Endothelial cell of umbilical vein (primary cell): Measurements from ENCODE around the gene RPL10A. TPM values are rescaled to one million over a fixed set of nuclear protein-coding genes. Genes with fewer than 3 reads are reported as not detected.

Experiments used
- BruUV-seq: library from RNA; stranded (reverse); fragments of 400-500 nt; replicated peaks from 2 replicates; lab custom pipeline; 2021; lab: Mats Ljungman, UMichigan
- CTCF ChIA-PET: fragments of 300-600, 350-600 bp; sonication (Branson Sonifier 250); formaldehyde crosslinking; loops from one replicate; lab custom pipeline; 2021; ENCODE audit warnings: antibody characterized with exemption, inconsistent platforms; lab: Charles Lee
- POLR2A ChIA-PET: fragments of 300-600, 350-600 bp; sonication (Branson Sonifier 250); formaldehyde crosslinking; loops from one replicate; lab custom pipeline; 2021; ENCODE audit warnings: antibody characterized with exemption, inconsistent platforms; lab: Charles Lee
- DNase-seq: peaks from one replicate; pipeline ENCODE4 v3.0.0-alpha.2; 2011; ENCODE audit warnings: low read depth, low spot score
- FAIRE-seq: peaks from 2 replicates; lab custom pipeline; 2011; peaks lifted over from hg19 to GRCh38; lab: Jason Lieb, UNC
- H2AFZ ChIP-seq: 2 replicates; pipeline ENCODE4 v1.6.0; 2012; ENCODE audit warnings: low read depth, low read length, control low read depth, inconsistent platforms
- H3K27ac ChIP-seq: 2 replicates; pipeline ENCODE4 v1.5.1; 2011; ENCODE audit warnings: low read depth, mild to moderate bottlenecking, control low read depth, low read length, moderate library complexity; ENCODE audit not compliant: insufficient read depth
- H3K27me3 ChIP-seq, 2 experiments: 2 replicates each; pipeline versions ENCODE4 v1.6.0 to v1.6.1; 2011; ENCODE audit warnings: low read length in 2 of 2, mixed read lengths in 1 of 2; ENCODE audit not compliant: control insufficient read depth in 2 of 2, insufficient read depth in 2 of 2
- H3K36me3 ChIP-seq, 2 experiments: 2 replicates in 1 of 2; 3 replicates in 1 of 2; pipeline ENCODE4 v1.5.1; 2011; ENCODE audit warnings: low read length in 2 of 2, mild to moderate bottlenecking in 1 of 2, moderate library complexity in 1 of 2; ENCODE audit not compliant: control insufficient read depth in 2 of 2, insufficient read depth in 2 of 2; ENCODE audit errors: extremely low read depth in 1 of 2
- H3K4me1 ChIP-seq: 3 replicates; pipeline ENCODE4 v1.5.1; 2011; ENCODE audit warnings: mild to moderate bottlenecking, low read length; ENCODE audit not compliant: control insufficient read depth, insufficient read depth; ENCODE audit errors: extremely low read depth
- H3K4me2 ChIP-seq: 2 replicates; pipeline ENCODE4 v1.6.1; 2011; ENCODE audit warnings: low read length, control low read depth, mixed read lengths; ENCODE audit not compliant: insufficient read depth
- H3K4me3 ChIP-seq, 3 experiments: fragments of 200-600 bp in 1 of 3; sonication (generic), shearing (Covaris generic) in 1 of 3; replicated peaks in 1 of 3; 2 replicates each; pipeline ENCODE4 v1.5.1; 2011 to 2016; ENCODE audit warnings: control low read depth in 3 of 3, low read length in 3 of 3, mild to moderate bottlenecking in 2 of 3, inconsistent platforms in 1 of 3, low read depth in 1 of 3, moderate library complexity in 1 of 3; ENCODE audit not compliant: insufficient read depth in 1 of 3
- H3K79me2 ChIP-seq: 2 replicates; pipeline ENCODE4 v1.6.0; 2012; ENCODE audit warnings: low read length, inconsistent platforms; ENCODE audit not compliant: control insufficient read depth, insufficient read depth
- H3K9ac ChIP-seq: replicated peaks from 2 replicates; pipeline ENCODE3; 2011; ENCODE audit warnings: low read length, control low read depth; ENCODE audit not compliant: insufficient read depth; ENCODE audit errors: extremely low read depth
- H3K9me1 ChIP-seq: replicated peaks from 3 replicates; pipeline ENCODE4 v1.6.0; 2011; ENCODE audit warnings: mild to moderate bottlenecking, low read length; ENCODE audit not compliant: control insufficient read depth, insufficient read depth; ENCODE audit errors: extremely low read depth
- H3K9me3 ChIP-seq: replicated peaks from 2 replicates; pipeline ENCODE4 v1.5.1; 2012; ENCODE audit warnings: low read length, inconsistent platforms; ENCODE audit not compliant: control insufficient read depth, insufficient read depth
- H4K20me1 ChIP-seq: replicated peaks from 2 replicates; pipeline ENCODE3; 2011; ENCODE audit warnings: mild to moderate bottlenecking, low read length; ENCODE audit not compliant: control insufficient read depth, insufficient read depth; ENCODE audit errors: extremely low read depth
- CTCF ChIP-seq, 2 donors: IDR thresholded peaks; 1 replicate in 1 of 2; 2 replicates in 1 of 2; pipeline ENCODE4 v1.5.1; 2011; ENCODE audit warnings: low read length in 2 of 2, mild to moderate bottlenecking in 2 of 2, moderate library complexity in 2 of 2, control low read depth in 1 of 2, inconsistent platforms in 1 of 2, low read depth in 1 of 2; ENCODE audit not compliant: insufficient read depth in 1 of 2; ENCODE audit errors: extremely low read depth in 1 of 2
- EZH2 ChIP-seq: IDR thresholded peaks from 2 replicates; pipeline ENCODE4 v1.6.1; 2012; ENCODE audit warnings: borderline replicate concordance, low read depth, mild to moderate bottlenecking, moderate library complexity, low read length, inconsistent platforms; ENCODE audit not compliant: severe bottlenecking
- FOS ChIP-seq: IDR thresholded peaks from 2 replicates; pipeline ENCODE4 v1.6.1; 2011; ENCODE audit warnings: mild to moderate bottlenecking, low read length, moderate library complexity, borderline replicate concordance; ENCODE audit not compliant: insufficient read depth
- GATA2 ChIP-seq: IDR thresholded peaks from 2 replicates; pipeline ENCODE4 v1.7.0; 2011; ENCODE audit warnings: low read depth, mild to moderate bottlenecking, moderate library complexity, mixed read lengths, low read length; ENCODE audit not compliant: insufficient read length, insufficient read depth
- JUN ChIP-seq: IDR thresholded peaks from 2 replicates; pipeline ENCODE4 v1.6.1; 2011; ENCODE audit warnings: borderline replicate concordance, low read depth; ENCODE audit not compliant: insufficient read length, insufficient read depth
- POLR2A ChIP-seq: IDR thresholded peaks from 2 replicates; pipeline ENCODE4 v1.6.1; 2012; ENCODE audit warnings: low read depth, mild to moderate bottlenecking, control low read depth, low read length
- POLR2AphosphoS5 ChIP-seq: IDR thresholded peaks from 2 replicates; pipeline ENCODE4 v1.6.1; 2012; ENCODE audit warnings: low read depth, mild to moderate bottlenecking, control low read depth, low read length, moderate library complexity; ENCODE audit not compliant: insufficient read depth
- dilution Hi-C: fragments of 300-500 bp; cut with MboI; formaldehyde crosslinking; loops from one replicate; pipeline ENCODE4 v1.15.0; 2019; ENCODE audit warnings: low sequenced_read_pairs; ENCODE audit not compliant: extremely low pct_ligation_motif_present
- intact Hi-C: fragments of 100-400 bp; cut with micrococcal nuclease; formaldehyde crosslinking; loops from one replicate; pipeline ENCODE4 v1.10.0; 2022
- polyA plus RNA-seq, 4 experiments: library from polyadenylated mRNA; depleted of rRNA in 3 of 4; stranded (reverse) in 3 of 4; unstranded in 1 of 4; fragments of >200 nt; gene quantifications; 2 replicates each; pipeline versions ENCODE4 v1.2.1 to v1.2.3, GENCODE V29; 2011 to 2012; ENCODE audit warnings: missing spikeins in 1 of 4
- total RNA-seq: library from RNA; stranded (reverse); gene quantifications from 2 replicates; pipeline ENCODE4 v1.2.3, GENCODE V29; 2021

The RPL10A gene
- total and polyA plus RNA-seq, 2 donors (not counting 3 experiments of a cell fraction or from before 2014, with no cell fraction given), result 1,339 to 1,956 TPM

DNA sequence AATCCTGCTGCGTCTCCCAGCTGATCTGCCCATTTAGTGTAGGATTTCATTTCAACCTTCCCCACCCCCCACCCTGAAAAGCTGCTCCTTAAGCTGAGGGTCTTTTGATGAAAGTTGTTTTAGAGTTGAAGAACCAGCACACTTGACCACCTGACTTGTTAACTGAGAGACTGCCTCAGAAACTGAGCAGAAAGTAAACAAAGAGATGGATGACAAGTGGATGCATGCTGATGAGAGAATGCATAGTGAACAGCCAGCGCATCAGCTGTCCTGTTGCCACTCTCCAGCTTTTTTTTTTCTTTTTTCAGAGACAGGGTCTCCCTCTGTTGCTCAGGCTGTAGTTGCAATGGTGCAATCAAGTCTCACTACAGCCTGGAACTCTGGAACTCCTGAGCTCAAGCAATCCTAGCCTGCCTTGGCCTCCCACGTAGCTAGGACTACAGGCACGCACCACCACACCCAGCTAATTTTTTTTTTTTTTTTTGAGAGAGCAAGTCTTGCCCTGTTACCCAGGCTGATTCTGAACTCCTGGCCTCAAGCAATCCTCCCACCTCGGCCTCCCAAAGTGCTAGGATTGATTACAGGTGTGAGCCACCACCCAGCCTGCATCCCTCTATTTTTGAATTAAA is 9.5 kb downstream of the RPL10A start:
- Histone ChIP-seq H3K4me3 (no peak overlapping the region), H3K36me3 (no peaks in the 10 kb centered on the region), H3K4me1 (no peaks in the 10 kb centered on the region), H3K27ac (no peak overlapping the region), H3K9ac (no peak overlapping the region), H3K4me2 (no peak overlapping the region), H3K79me2 (no peaks in the 10 kb centered on the region), H4K20me1 (no peaks in the 10 kb centered on the region), H2AFZ (no peak overlapping the region), H3K27me3 (no peaks in the 10 kb centered on the region), H3K9me3 (no peaks in the 10 kb centered on the region), H3K9me1 (no peaks in the 10 kb centered on the region)
- CTCF ChIA-PET, result interaction anchor here (0.6 to 1.4 kb wide), 5 partner anchors 10 to 260 kb away, joined by 3 read pairs; no protein-coding TSS in a partner anchor
- intact Hi-C loops, result no loop called here
- dilution Hi-C loops, result no loop called here
- BruUV-seq, result no TSS peak
- FAIRE-seq (no peak), DNase-seq (no peak)
- TF ChIP-seq FOS, result no peak
- TF ChIP-seq POLR2A, result no peak
- TF ChIP-seq POLR2AphosphoS5, result no peak
- no peak for TF ChIP-seq GATA2
- TF ChIP-seq EZH2, result no peak
- no peak for TF ChIP-seq CTCF (IDR thresholded peaks at IDR 0.05; ENCODE audit: extremely low read depth in 1 of 2, insufficient read depth in 1 of 2, low read depth in 1 of 2, low read length in 2 of 2)
- no peak for TF ChIP-seq JUN
- POLR2A ChIA-PET, result no interaction called here
